ENCODE results near the gene CDHR5. TPM values are rescaled to one million over a fixed set of nuclear protein-coding genes. Genes with fewer than 3 reads are reported as not detected.

CDHR5 gene
- total RNA-seq, 1 donor from 2014 or later: not detected

DNA sequence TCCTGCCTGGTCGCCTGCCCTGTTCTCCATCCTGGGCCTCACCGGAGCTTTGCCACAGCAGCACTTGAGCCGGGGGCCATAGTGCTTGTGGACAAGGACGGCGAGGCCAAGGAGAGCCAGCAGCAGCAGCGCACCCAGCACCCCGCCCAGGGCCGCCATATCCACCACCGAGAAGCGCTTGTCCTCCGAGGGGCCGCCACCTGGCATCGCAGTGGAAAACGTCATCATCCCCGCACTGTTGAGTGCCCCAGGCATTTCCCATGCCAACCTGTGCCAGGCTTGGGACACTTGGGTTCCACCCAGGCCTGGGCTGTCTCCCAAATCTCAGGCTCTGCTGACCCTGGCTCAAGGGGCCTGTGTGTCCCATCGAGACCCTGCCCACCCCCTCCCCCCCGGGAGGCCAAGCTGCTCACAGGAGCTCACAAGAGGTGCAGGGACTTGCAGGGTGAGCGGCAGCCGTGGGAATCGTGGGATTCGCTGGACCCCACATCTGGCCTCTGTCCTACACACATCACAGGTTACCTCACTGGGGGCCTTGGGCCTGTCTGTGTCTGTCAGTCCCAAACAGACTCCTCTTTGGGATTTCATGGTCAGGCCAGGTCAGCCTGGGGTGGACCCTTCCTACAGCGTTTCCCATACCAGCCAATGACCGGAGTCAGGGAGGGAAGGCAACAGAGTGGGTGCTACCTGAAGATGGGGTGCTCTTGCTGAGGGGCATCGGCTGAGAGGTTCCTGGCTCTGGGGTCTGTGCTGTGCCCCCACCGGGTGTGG, 6.7 kb downstream of the CDHR5 start:
- Histone ChIP-seq H3F3A (ENCODE audit: low read depth) (peaks cover 20% of the 10 kb centered on the region), H3K9me3 (ENCODE audit: low read depth) (no peaks in the 10 kb centered on the region), H3K36me3 (no peaks in the 10 kb centered on the region), H4K20me1 (ENCODE audit: low read depth) (peaks cover 25% of the 10 kb centered on the region), H3K79me2 (ENCODE audit: low read depth) (peaks cover 5% of the 10 kb centered on the region), H3K27me3 (no peaks in the 10 kb centered on the region), H2AFZ (replicated peaks) (no peak overlapping the region), H3K4me1 (no peaks in the 10 kb centered on the region), H3K4me2 (no peak overlapping the region), H3K9ac (no peak overlapping the region), H3K27ac (no peak overlapping the region), H3K4me3 (no peak overlapping the region)
- H3K9me3 Mint-ChIP-seq: no peaks in the 10 kb centered on the region
- H3K27me3 Mint-ChIP-seq (ENCODE audit: insufficient read depth, low read depth): peaks cover 7% of the 10 kb centered on the region
- no peak for DNase-seq (ENCODE audit: low spot score)
- TF ChIP-seq EZH2phosphoT487 (IDR thresholded peaks at IDR 0.05): no peak
- no peak for TF ChIP-seq EZH2 (IDR thresholded peaks at IDR 0.05)
- TF ChIP-seq CTCF (IDR thresholded peaks at IDR 0.05): no peak
- no peak overlapping the region for H3K27ac Mint-ChIP-seq
- no peaks in the 10 kb centered on the region for H3K36me3 Mint-ChIP-seq
- no peaks in the 10 kb centered on the region for H3K4me1 Mint-ChIP-seq
- H3K4me3 Mint-ChIP-seq: no peak overlapping the region

GRCh38 chr11:617199-617911, 7.4 kb downstream of the CDHR5 start:
- Histone ChIP-seq H3F3A (ENCODE audit: low read depth) (peaks cover 25% of the 10 kb centered on the region), H3K27me3 (no peaks in the 10 kb centered on the region), H3K9me3 (ENCODE audit: low read depth) (no peaks in the 10 kb centered on the region), H3K4me3 (no peak overlapping the region), H3K36me3 (no peaks in the 10 kb centered on the region), H3K4me1 (no peaks in the 10 kb centered on the region), H3K4me2 (no peak overlapping the region), H2AFZ (replicated peaks) (no peak overlapping the region), H3K79me2 (ENCODE audit: low read depth) (peaks cover 5% of the 10 kb centered on the region), H4K20me1 (ENCODE audit: low read depth) (peaks cover 29% of the 10 kb centered on the region), H3K27ac (no peak overlapping the region), H3K9ac (no peak overlapping the region)
- no peak overlapping the region for H3K4me3 Mint-ChIP-seq
- no peaks in the 10 kb centered on the region for H3K36me3 Mint-ChIP-seq
- no peaks in the 10 kb centered on the region for H3K9me3 Mint-ChIP-seq
- no peaks in the 10 kb centered on the region for H3K4me1 Mint-ChIP-seq
- H3K27ac Mint-ChIP-seq: no peak overlapping the region
- TF ChIP-seq EZH2phosphoT487 (IDR thresholded peaks at IDR 0.05) (no peak), CTCF (IDR thresholded peaks at IDR 0.05) (no peak), EZH2 (IDR thresholded peaks at IDR 0.05) (no peak)
- H3K27me3 Mint-ChIP-seq (ENCODE audit: insufficient read depth, low read depth): peaks cover 10% of the 10 kb centered on the region
- no peak for DNase-seq (ENCODE audit: low spot score)

GRCh38 chr11:616320-617198, 8.2 kb downstream of the CDHR5 start:
- no peak for DNase-seq (ENCODE audit: low spot score)
- H3K4me1 ChIP-seq: no peaks in the 10 kb centered on the region
- peak overlapping the region; percentile 91 for H3K4me2 ChIP-seq
- H3K9me3 ChIP-seq (ENCODE audit: low read depth): no peaks in the 10 kb centered on the region
- H3K36me3 ChIP-seq: no peaks in the 10 kb centered on the region
- H3K4me1 Mint-ChIP-seq: no peaks in the 10 kb centered on the region
- no peak overlapping the region for H3K27ac Mint-ChIP-seq
- no peak overlapping the region for H3K9ac ChIP-seq
- H4K20me1 ChIP-seq (ENCODE audit: low read depth): peaks cover 37% of the 10 kb centered on the region
- no peaks in the 10 kb centered on the region for H3K27me3 ChIP-seq
- H3K27me3 Mint-ChIP-seq (ENCODE audit: insufficient read depth, low read depth): peaks cover 14% of the 10 kb centered on the region
- H3K9me3 Mint-ChIP-seq: no peaks in the 10 kb centered on the region
- H3K27ac ChIP-seq: no peak overlapping the region
- H3K4me3 Mint-ChIP-seq: peak overlapping the region; percentile 83
- peaks cover 5% of the 10 kb centered on the region for H3K79me2 ChIP-seq (ENCODE audit: low read depth)
- peaks cover 32% of the 10 kb centered on the region for H3F3A ChIP-seq (ENCODE audit: low read depth)
- H3K36me3 Mint-ChIP-seq: peaks cover 2% of the 10 kb centered on the region
- H3K4me3 ChIP-seq: peak overlapping the region; percentile 90
- TF ChIP-seq EZH2phosphoT487 (IDR thresholded peaks at IDR 0.05) (no peak), EZH2 (IDR thresholded peaks at IDR 0.05) (no peak), CTCF (IDR thresholded peaks at IDR 0.05) (no peak)
- no peak overlapping the region for H2AFZ ChIP-seq (replicated peaks)
